Prostate gland (tissue), 2 donors: ENCODE data around the gene TRIM69.

Source experiments
- POLR2A ChIP-seq: fragments of 450-650 bp; IDR thresholded peaks from one replicate; pipeline ENCODE4 v1.6.1; 2016; ENCODE audit warnings: antibody characterized with exemption, mild to moderate bottlenecking
- TF ChIP-seq, protein P1 (sequence below), 4 experiments: fragments of 200-600 bp in 2 of 4; fragments of 450-650 bp in 2 of 4; sonication (generic) in 2 of 4; IDR thresholded peaks; 1 replicate in 3 of 4; 2 replicates in 1 of 4; pipeline ENCODE4 v1.5.1; 2016 to 2019; ENCODE audit warnings: antibody characterized with exemption in 4 of 4, mild to moderate bottlenecking in 2 of 4, moderate library complexity in 2 of 4

DNA sequence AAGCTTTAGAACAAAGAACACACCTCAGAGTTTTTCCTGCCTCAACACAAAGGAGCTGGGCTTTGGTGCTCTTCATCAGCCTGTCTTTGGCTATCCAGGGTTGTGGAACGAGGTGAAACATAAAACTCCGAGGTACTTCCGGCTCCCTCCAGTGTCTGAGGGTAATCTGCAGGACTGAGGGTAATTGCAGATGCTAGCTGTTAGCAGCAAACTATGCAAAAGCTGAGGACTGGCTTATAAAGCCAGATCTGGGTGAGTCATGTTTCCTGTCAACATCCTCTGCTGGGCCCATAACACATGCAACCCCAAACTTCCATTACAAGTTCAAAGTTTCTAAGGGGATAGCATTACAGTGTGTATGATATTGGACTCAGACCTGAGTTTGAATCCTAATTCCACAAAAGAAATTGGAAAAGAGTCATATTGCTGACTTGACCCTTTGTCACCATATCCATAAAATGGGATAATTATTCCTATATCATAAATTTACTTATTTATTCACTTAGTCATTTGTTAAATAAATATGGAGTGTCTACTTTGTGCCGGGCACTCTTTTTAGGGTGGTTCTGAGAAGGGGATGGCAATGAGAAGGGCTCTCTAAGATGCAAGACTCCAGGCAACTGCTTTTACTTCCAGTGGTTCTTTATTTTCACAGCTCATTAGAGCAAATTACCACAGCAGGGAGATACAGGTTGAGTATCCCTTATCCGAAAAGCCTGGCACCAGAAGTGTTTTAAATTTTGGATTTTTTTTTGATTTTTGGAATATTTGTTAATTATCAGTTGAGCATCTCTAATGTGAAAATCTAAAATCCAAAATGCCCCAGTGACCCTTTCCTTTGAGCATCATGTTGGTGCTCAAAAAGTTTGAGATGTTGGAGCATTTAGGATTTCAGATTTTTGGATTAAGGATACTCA lies 9.5 kb upstream of the TRIM69 start:
- no peak for TF ChIP-seq POLR2A
- TF ChIP-seq, protein P1, sequence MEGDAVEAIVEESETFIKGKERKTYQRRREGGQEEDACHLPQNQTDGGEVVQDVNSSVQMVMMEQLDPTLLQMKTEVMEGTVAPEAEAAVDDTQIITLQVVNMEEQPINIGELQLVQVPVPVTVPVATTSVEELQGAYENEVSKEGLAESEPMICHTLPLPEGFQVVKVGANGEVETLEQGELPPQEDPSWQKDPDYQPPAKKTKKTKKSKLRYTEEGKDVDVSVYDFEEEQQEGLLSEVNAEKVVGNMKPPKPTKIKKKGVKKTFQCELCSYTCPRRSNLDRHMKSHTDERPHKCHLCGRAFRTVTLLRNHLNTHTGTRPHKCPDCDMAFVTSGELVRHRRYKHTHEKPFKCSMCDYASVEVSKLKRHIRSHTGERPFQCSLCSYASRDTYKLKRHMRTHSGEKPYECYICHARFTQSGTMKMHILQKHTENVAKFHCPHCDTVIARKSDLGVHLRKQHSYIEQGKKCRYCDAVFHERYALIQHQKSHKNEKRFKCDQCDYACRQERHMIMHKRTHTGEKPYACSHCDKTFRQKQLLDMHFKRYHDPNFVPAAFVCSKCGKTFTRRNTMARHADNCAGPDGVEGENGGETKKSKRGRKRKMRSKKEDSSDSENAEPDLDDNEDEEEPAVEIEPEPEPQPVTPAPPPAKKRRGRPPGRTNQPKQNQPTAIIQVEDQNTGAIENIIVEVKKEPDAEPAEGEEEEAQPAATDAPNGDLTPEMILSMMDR (IDR thresholded peaks at IDR 0.05) = no peak
